ENCODE data around the gene DPP6.

DPP6 gene

GRCh38 chr7:154475864-154476263 lies 423.7 kb downstream of the DPP6 start:
- no peak for DNase-seq

DNA sequence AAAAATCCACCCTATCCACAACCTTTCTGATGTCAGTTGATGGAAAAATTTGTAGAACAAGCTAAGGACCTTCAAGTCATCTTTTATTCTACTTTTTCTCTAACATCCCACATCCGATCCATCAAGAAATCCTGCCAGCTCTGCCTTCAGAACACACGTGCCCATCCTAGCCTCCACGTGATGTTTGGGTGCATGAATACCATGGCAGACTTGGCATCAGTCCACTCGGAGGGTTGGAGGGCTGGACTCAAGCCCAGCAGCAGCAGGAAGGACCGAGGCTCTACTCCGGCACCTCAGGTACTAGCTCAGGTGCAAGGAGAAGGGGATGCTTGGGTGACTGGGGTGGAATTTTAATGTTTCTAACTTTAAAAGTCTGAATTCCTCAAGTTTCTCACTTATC lies 428.6 kb downstream of the DPP6 start:
- no peak for DNase-seq

DNA sequence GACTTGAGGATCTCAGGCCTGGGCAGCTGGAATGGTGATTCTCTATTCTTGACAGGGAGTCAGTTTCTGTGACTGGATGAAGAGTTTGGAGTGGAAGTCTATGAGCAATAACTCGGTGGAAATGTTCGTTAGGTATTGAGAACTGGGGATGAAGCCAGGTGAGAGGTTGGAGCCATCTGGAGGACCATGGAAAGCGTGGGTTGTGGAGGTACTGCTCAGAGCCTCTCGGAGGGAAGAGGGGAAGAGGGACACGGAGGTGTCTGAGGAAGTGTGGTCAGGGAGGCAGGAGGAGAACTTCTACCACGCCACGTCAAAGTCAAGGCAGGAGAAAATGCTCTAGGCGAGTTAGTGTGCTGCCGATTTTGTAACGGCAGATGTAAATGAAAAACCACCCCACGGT lies 430.7 kb downstream of the DPP6 start:
- no peak for DNase-seq

GRCh38 chr7:154484406-154484805 lies 432.2 kb downstream of the DPP6 start:
- no peak for DNase-seq

GRCh38 chr7:154484943-154485342 lies 432.7 kb downstream of the DPP6 start:
- no peak for DNase-seq

DNA sequence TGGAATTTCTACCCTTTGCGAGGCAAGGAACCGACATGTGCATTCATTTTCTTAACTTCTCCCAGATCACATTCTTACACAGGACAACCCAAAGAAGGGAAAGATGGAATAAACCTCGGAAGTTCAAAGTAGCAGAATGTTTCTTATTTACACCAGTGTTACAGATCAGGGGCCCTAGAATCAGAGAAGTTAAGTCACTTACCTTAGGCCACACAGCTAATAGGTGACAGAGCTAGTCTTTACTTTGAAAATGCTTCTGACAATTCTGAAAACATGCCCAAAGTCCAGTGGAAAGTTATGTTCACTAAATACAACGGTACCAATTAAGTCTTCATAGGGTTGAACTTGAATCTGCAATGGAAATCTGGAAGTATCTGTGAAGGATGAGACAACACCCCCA lies 437.7 kb downstream of the DPP6 start:
- no peak for DNase-seq

- DNase-seq: no peak
Measured at GRCh38 chr7:154493594-154493993, 441.4 kb downstream of the DPP6 start.

GRCh38 chr7:154497751-154498150 lies 445.6 kb downstream of the DPP6 start:
- no peak for DNase-seq

DNA sequence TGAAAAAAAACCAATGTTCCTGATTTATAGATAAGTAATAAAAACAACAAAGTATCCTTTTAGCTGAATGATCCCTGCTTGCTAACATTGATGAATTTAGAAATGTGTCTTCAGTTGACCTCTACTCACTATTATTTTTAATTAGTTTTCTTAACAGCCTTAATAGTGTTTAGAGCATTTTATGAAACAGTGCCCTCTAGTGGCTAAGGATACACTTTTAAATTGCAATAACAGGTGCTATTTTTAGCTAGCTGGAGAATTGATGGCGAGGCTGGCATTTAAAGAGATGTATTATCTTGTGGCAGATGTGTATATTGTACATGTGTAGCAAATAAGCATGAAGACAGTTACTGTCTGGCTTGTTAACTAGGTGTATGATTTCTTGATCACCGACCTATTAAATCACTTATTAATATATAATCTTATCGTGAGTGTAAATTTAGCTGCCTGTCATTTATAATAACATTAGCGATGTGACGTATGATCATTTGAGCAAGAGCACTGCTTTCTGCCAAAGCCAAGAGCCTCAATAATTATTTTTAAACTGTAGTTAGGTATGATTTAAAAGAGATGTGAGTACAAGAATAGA lies 451.9 kb downstream of the DPP6 start:
- DNase-seq: no peak

GRCh38 chr7:154504918-154505317 lies 452.7 kb downstream of the DPP6 start:
- DNase-seq: no peak

DNA sequence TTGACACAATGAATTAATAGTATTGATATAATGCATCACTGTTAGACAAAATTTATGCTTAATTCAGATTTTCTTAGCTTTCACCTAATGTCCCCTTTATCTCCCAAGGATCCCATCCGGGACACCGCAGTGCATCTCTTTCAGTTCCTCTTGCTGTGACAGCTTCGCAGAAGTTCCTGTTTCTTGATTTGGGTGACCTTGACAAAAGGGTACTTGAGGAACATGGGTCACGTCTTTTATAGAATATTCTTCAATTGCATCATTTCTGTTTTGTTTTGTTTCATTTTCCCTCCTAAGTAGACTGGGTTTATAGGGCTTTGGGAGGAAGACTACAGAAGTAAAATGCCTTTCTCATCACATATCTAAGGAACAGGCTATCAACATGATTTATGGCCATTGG lies 453.2 kb downstream of the DPP6 start:
- DNase-seq: no peak

- DNase-seq: no peak
Measured at GRCh38 chr7:154509192-154509591, 457.0 kb downstream of the DPP6 start.

- no peak for DNase-seq
Measured at GRCh38 chr7:154512121-154512833, 460.1 kb downstream of the DPP6 start.

GRCh38 chr7:154517768-154518167 lies 465.6 kb downstream of the DPP6 start:
- DNase-seq: no peak

DNA sequence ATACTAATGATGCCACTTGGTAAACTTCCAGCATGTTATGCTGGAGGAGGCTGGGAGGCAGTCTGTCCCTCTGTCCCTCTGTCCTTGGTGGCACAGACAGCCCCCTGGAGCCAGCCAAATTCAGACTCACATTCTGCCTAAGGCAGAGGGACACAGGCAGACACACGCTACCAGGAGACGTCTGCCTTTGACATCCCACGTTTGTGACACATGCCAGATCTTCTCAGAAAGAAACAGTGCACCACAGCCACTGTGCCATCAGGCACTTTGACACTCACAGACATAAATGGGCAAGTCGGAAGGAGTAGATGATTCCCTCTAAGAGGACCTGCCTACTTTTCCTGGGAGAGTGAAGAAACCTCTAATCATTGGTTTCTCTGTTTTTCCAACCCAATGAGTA lies 467.0 kb downstream of the DPP6 start:
- DNase-seq: no peak

- DNase-seq: no peak
Measured at GRCh38 chr7:154530136-154530535, 477.9 kb downstream of the DPP6 start.

GRCh38 chr7:154532771-154533170 lies 480.6 kb downstream of the DPP6 start:
- DNase-seq: no peak

DNA sequence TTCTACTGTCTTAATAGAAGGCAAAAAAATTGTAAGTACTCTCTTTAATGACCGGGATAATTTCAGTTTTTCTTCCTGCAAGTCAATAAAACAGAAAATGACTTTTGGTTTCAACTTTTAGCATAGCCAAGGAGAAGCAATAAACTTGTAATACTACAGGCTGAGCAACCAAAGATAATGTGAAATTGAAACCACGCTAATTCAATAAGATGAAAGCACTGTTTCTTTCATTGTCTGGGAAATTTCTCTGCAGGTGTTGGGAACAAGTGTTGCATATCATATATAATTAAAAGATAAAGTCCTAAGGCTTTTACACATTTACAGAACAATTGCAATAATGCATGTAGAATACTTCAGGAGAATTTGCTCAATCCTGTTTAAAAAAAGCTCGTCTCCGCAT lies 488.4 kb downstream of the DPP6 start:
- no peak for DNase-seq

GRCh38 chr7:154541606-154542005 lies 489.4 kb downstream of the DPP6 start:
- DNase-seq: no peak

DNA sequence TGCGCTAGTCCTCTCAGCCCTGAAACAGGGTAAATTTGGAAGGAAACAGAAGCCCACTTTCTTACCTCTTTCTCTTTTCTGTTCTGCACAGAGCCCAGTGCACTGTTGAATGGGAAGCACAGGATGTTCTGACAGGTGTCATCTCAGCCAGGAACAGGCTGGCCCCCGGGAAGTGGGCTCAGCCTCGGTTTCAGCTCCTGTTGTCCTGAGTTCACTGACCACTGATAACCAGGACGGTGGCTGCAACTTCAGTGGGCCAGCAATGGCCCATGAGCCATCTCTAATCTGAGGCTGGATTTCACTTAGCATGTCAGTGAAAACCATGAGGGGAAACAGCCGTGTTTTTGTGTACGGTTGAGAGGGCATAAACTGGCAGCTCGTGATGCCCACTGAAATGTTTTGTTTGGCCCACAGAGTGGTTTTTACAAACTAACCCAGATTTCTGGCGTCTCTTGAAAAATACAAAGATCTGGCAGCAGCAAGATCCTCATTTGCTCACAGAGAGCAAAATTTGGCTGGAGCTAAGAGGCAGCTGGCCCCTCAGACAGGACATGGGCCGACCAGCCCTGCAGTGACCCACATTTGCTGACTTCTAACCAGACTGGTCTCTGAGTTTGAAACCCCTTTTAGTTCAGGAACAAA lies 494.9 kb downstream of the DPP6 start:
- DNase-seq: no peak

DNA sequence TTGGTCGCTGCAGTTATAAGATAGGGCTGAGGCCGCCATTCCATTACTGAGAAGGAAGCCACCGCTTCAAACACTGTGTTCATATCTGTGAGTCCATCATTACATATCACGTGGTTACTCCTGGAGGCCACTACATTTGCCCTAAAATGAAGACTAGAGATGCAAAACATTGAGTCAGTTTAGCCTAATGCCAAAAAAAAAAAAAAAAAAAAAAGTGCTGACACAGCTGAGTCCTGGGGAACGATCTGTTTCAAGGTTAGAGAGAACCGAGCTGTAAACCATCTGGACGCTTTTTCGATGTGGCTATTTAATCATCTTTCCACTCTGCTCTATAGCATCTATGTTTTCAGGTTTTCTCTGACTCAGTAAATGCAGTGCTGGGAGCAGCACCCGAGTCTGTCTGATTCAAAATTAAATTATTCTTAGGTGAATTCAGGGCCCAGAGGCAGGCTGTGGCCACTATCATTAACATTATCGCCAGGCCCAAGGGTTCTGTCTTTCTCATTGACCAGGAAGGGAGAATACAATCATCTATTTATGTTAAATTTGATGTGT lies 501.6 kb downstream of the DPP6 start:
- no peak for DNase-seq

DNA sequence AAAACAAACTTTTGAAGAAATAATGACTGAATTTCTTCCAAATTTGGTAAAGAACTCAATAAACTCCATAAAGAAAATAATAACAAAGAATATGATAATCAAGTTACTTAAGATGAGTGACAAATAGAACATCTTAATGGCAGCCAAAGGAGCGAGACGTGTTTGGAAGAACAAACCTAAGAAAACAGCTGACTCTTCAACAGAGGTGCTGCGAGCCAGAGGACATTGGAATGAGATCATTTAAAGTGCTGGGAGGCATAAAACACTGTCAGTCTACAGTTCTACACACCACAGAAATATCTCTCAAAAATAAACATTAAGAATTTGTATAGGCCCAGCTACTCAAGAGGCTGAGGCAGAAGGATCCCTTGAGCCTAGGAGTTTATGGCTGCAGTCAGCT lies 507.3 kb downstream of the DPP6 start:
- no peak for DNase-seq

GRCh38 chr7:154564676-154565075 lies 512.5 kb downstream of the DPP6 start:
- no peak for DNase-seq

DNA sequence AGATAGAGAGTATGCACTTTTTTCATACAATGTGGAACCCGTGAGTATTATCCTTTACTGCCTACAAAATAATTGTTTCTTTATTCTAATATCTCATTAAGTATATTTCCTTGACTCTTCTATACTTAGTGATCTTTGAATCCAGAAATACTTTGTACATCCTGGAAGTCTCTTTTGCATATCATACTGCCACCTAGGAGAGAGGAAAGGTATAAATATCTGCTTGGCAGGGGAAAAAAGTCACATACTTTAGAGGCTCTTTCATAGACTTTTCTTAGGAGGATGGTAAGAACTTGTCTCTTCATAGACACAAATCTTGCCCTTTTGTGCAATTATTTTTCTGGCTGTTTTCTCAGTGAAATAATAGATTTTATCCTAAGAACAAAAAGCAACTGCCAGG lies 514.7 kb downstream of the DPP6 start:
- DNase-seq: no peak

All from GF-D8 (cell line).